HG03342 (cell line): Measurements from ENCODE around the gene ATP2B2.

Experiments
- ATAC-seq: cut with Tn5 transposase; IDR thresholded peaks from one replicate; pipeline ENCODE4 v1.9.1; 2021; ENCODE audit warnings: mild to moderate bottlenecking, moderate library complexity; ENCODE audit not compliant: unreplicated experiment

The ATP2B2 gene

DNA sequence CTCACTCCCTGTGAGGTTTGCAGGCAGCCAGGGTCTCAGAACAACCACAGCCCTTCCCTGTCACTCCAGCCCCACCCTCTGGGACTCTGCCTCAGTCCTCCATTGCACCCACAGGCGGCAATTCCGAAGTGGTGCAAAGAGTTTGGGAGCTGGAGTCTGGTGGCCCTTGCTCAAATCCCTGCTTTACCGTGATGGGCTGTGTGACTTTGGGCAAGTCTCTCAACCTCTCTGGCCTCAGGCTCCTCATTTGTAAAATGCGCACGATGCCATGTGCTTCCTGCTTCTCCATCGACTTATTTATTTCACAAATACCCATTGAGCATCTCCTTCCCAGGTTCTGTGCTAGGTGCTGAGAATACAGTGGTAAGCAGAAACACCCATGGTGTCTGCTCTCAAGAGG is 7.3 kb upstream of the ATP2B2 start:
- no peak for ATAC-seq

GRCh38 chr3:10511809-10512494 is 6.6 kb upstream of the ATP2B2 start:
- ATAC-seq, result no peak

- no peak for ATAC-seq
These were observed 5.5 kb upstream of the ATP2B2 start for GRCh38 chr3:10510743-10511432.

- ATAC-seq, result no peak
These were observed 4.8 kb upstream of the ATP2B2 start for GRCh38 chr3:10510086-10510742.

DNA sequence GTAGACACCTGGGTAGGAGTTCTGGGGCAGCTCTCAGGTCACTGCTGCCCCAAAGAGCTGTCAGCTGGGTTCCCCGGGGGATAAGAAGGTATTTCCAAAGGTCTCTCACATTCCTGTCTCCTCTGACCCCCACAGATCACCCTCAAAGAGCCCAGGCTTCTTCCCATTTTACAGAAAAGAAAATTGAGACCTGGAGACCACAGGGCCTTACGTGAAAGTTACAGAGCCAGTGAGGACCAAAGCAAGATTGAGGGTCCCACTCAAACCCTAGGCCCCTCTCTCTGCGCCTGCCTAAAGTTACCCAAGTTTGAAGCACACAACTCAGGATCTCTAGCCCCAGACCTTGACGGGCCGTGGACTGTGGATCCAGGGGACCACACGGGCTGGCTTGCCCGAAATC is 3.9 kb upstream of the ATP2B2 start:
- ATAC-seq, result no peak

DNA sequence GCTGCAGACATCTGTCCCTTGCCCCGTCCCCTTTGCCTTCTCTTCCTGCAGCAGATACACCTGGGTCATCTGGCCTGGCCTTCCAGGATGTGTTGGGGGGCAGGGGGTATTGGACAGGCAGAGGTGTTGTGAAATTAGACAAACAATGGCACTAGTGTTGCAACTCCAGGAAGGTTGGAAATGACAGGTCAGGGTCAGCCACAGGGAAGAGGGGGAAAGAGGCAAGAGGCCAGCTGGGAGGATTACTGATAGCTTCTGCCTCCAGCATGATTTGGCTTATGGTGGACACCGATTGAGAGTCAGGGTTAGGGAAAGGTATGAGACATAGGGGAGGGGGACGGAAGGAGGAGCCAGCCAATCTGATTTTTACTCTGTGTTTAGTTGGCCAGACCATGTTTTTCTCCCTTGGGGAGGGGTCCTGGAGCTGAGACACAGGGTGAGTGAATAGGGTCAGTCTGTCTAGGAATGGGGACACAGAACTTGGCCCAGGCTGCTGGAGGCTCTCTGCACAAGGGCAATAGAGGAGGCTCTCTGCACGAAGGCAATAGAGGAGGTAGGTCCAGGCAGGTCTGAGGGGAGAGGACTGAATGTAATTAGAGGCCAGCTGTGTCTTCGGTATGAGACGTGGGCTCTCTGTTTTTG is 3.4 kb upstream of the ATP2B2 start:
- ATAC-seq, result no peak

- no peak for ATAC-seq
These were observed 2.8 kb upstream of the ATP2B2 start for GRCh38 chr3:10508235-10508618.

GRCh38 chr3:10507331-10507730 is 1.9 kb upstream of the ATP2B2 start:
- no peak for ATAC-seq

- ATAC-seq, result no peak
These were observed 1.3 kb upstream of the ATP2B2 start for GRCh38 chr3:10506696-10507095.

DNA sequence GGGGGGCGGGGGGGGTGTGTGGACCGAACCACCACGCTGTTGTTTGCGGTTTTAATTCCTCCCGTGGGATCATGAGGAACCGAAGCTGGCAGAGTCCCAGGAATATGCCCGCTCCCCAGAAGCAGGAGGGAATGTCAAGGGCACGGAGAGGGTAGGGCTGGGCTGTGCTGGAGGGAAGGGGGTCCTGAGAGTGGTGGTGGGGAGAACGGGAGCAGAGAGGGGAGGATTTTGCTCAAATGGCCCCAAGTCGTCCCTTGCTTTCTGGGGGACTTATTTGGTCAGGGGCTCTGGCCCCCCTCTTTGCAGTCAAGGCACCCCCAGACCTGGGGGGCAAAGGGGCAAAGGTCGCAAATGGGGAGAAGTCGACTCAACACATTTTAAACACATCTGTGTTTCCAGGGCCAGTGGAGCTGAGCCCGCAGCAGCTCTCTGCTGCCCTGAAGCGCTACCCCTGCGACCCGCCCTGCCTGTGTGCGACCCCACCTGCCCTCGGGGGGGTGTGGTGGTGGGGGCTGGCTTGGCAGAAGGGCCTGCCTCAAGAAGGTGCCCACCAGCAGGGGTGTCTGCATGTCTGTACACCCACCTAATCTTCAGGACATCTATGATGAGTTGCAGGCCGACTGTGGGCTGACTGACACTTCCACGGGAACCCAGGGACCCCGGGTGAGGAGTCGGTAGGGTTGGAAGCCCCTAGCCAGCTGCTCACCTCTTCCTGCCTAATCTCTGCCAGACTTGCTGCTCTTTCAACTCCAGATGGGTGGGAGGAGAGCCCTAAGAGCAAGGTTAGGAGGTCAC is 602 bp upstream of the ATP2B2 start:
- ATAC-seq, result no peak

- no peak for ATAC-seq
These were observed 976 bp downstream of the ATP2B2 start for GRCh38 chr3:10504171-10505049.

GRCh38 chr3:10503217-10503796 is 2.1 kb downstream of the ATP2B2 start:
- no peak for ATAC-seq

DNA sequence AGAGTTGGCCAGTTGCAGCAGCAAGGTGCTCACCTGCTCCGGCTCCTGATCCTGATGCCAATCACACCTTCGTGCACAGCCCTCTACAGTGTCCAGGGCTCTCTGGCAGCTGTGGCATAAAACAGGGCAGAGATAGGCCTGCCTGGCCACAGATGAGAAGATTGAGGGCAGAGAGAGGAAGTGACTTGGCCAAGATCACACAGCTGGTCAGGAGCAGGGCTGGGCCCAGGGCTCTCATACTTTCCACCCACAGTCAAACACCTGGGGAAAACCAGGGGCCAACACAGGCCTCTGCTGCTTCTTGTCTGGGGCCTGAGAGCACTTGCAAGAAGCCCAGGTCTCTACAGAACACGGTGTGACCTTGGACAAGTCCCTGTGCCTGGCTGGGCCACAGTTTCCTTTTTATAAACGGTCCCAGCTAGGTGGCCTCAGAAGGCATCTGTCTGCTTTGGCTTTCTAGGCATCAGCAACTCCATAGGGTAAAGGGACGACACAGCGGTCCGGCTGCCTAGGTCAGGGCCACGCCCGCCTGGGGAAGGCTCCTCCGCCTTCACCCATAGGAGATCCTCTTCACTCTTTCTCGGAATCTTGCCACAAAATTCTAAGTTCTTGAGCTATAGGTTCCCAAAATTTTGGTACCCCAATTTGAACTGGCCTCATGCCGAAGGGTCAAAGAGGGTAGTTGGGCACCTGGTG is 3.1 kb downstream of the ATP2B2 start:
- ATAC-seq, result no peak

DNA sequence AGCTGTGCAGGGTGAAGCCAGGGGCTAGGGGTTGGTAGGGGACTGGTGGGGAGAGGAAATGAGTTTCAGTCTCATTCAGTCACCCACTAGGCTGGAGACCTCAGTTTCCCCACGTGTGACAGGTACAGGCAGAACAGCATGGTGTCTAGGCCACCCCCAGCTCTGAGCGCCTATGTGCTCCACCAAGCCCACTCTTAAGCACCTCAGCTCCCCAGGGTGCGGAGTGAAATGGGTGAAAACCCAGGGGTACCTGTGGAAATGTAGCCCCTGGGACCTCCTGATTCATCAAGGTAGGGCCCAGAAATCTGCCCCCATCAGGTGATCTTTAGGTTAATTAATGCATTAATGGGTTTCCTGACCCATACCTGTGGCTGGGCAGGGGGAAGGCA is 3.7 kb downstream of the ATP2B2 start:
- ATAC-seq, result no peak

DNA sequence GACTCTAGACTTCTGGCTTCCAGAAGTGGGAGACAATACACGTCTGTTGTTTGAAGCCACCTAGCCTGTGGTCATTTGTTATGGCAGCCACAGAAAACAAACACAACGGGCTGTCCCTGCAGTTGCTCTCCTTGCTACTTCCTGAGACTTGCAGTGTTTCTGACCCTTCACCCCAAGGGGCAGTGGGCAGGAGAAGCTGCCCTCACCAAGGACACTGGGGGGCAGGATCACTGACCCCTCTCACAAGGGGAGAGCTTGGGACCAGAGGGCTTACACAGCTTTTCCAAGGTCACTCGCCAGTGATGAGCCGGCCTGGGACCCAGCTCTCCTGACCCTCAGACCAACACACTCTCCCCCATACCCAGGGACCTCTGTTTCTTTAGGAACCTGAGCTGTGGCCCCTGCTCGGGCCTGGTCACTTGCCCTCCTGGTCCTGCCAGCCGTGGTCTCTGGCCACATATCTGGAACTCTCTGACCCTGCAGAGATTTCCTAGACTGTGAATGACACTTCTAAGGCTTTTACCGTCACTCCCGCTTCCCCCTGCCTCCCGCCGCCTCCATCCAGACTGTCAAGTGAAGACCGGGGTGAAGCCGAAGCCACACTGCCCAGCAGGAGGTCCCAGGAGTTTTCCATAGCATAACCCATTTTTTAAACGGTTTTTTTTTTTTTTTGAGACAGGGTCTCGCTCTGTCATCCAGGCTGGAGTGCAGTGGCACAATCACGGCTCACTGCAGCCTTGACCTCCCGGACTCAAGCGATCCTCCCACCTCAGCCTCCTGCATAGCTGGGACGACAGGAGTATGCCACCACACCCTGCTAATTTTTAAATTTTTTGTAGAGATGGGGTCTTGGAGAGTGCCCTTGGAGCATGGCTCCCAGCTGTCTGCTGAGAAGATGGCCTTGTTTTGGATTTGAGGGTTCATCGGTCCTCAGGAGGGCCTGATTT is 4.4 kb downstream of the ATP2B2 start:
- no peak for ATAC-seq

GRCh38 chr3:10498271-10498670 is 7.1 kb downstream of the ATP2B2 start:
- ATAC-seq, result no peak

DNA sequence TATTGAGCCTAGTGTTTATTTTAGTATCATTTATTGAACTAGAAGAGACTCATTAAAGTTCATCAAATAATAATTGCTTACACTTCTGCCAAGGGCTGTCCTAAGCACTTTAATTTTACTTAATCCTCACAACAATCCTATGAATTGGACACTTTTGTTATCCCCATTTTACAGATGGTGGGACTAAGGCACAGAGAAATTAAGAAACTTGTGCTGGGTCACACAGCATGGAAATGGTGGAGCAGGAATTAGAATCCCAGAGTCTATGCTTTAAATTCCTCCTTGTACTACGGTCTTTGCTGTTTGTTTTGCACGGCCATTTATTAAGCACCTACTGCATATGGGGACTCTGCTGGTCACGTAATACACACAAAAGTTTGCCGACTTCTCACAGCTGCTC is 7.9 kb downstream of the ATP2B2 start:
- no peak for ATAC-seq
